Breast epithelium (tissue), 3 donors: ENCODE data around the gene GINS3.

ENCODE experiments used
- CTCF ChIP-seq, 3 donors: fragments of 450-650 bp; IDR thresholded peaks; one replicate each; pipeline ENCODE4 v1.5.1; 2016 to 2017; ENCODE audit warnings: antibody characterized with exemption in 3 of 3, mild to moderate bottlenecking in 3 of 3, moderate library complexity in 3 of 3
- POLR2AphosphoS5 ChIP-seq, 3 donors: sonication (generic); formaldehyde crosslinking; IDR thresholded peaks; one replicate each; pipeline ENCODE4 v1.6.1; 2017; ENCODE audit warnings: antibody characterized with exemption in 3 of 3

GRCh38 chr16:58419241-58419990 is 27.1 kb downstream of the GINS3 start:
- no peak for TF ChIP-seq CTCF (IDR thresholded peaks at IDR 0.05)
- no peak for TF ChIP-seq POLR2AphosphoS5 (IDR thresholded peaks at IDR 0.05)
